Measurements from ENCODE around the gene TBC1D22A. TPM values are rescaled to one million over a fixed set of nuclear protein-coding genes. Genes with fewer than 3 reads are reported as not detected.
A peak's percentile ranks its signal among the peaks of the same experiment; 100 is the strongest.
"Not testable (repeated sequence)": the region's sequence is repeated elsewhere in the genome, so short reads cannot be mapped to it uniquely, and the experiment has no call there.

Gene TBC1D22A
- total RNA-seq, 1 donor from 2014 or later: 15.8 TPM

- ATAC-seq (no peak), DNase-seq (peak; percentile 24)
- intact Hi-C loops (cut with micrococcal nuclease): no loop called here
Measured at GRCh38 chr22:47131632-47132427, 369.4 kb downstream of the TBC1D22A start.

- intact Hi-C loops (cut with micrococcal nuclease): no loop called here
- ATAC-seq (no peak), DNase-seq (peak; percentile 13)
Measured at GRCh38 chr22:47132428-47132825, 370.0 kb downstream of the TBC1D22A start.

GRCh38 chr22:47133061-47133969, 370.9 kb downstream of the TBC1D22A start:
- DNase-seq (no peak), ATAC-seq (no peak)
- intact Hi-C loops (cut with micrococcal nuclease): no loop called here

- no peak for ATAC-seq
- no peak for DNase-seq
- intact Hi-C loops (cut with micrococcal nuclease): no loop called here
Measured at GRCh38 chr22:47134222-47134621, 371.8 kb downstream of the TBC1D22A start.

- DNase-seq (no peak), ATAC-seq (no peak)
- intact Hi-C loops (cut with micrococcal nuclease): no loop called here
Measured at GRCh38 chr22:47135338-47135737, 372.9 kb downstream of the TBC1D22A start.

GRCh38 chr22:47136050-47136449, 373.6 kb downstream of the TBC1D22A start:
- intact Hi-C loops (cut with micrococcal nuclease): no loop called here
- no peak for DNase-seq
- no peak for ATAC-seq

GRCh38 chr22:47136671-47137070, 374.2 kb downstream of the TBC1D22A start:
- ATAC-seq: no peak
- no peak for DNase-seq
- intact Hi-C loops (cut with micrococcal nuclease): no loop called here

- ATAC-seq: no peak
- intact Hi-C loops (cut with micrococcal nuclease): no loop called here
- DNase-seq: no peak
Measured at GRCh38 chr22:47139013-47139789, 376.8 kb downstream of the TBC1D22A start.

- ATAC-seq (no peak), DNase-seq (no peak)
- intact Hi-C loops (cut with micrococcal nuclease): no loop called here
Measured at GRCh38 chr22:47139790-47140119, 377.3 kb downstream of the TBC1D22A start.

- intact Hi-C loops (cut with micrococcal nuclease); ATAC-seq; DNase-seq: not testable (repeated sequence)
Measured at GRCh38 chr22:47140975-47141374, 378.5 kb downstream of the TBC1D22A start.

GRCh38 chr22:47142427-47143046, 380.1 kb downstream of the TBC1D22A start:
- ATAC-seq (no peak), DNase-seq (no peak)
- intact Hi-C loops (cut with micrococcal nuclease): no loop called here

- intact Hi-C loops (cut with micrococcal nuclease): no loop called here
- DNase-seq (no peak), ATAC-seq (peak; percentile 31)
Measured at GRCh38 chr22:47143249-47143938, 380.9 kb downstream of the TBC1D22A start.

- intact Hi-C loops (cut with micrococcal nuclease): no loop called here
- DNase-seq (no peak), ATAC-seq (no peak)
Measured at GRCh38 chr22:47144076-47144765, 381.8 kb downstream of the TBC1D22A start.

GRCh38 chr22:47144791-47145425, 382.5 kb downstream of the TBC1D22A start:
- intact Hi-C loops (cut with micrococcal nuclease): no loop called here
- no peak for ATAC-seq
- DNase-seq: no peak

- intact Hi-C loops (cut with micrococcal nuclease): no loop called here
- DNase-seq: no peak
- ATAC-seq: no peak
Measured at GRCh38 chr22:47145883-47146282, 383.4 kb downstream of the TBC1D22A start.

- intact Hi-C loops (cut with micrococcal nuclease): no loop called here
- ATAC-seq: no peak
- no peak for DNase-seq
Measured at GRCh38 chr22:47146391-47146790, 383.9 kb downstream of the TBC1D22A start.

- no peak for DNase-seq
- intact Hi-C loops (cut with micrococcal nuclease): no loop called here
- ATAC-seq: no peak
Measured at GRCh38 chr22:47146941-47147340, 384.5 kb downstream of the TBC1D22A start.

- DNase-seq (no peak), ATAC-seq (no peak)
- intact Hi-C loops (cut with micrococcal nuclease): no loop called here
Measured at GRCh38 chr22:47147572-47147971, 385.1 kb downstream of the TBC1D22A start.
